ENCODE measurements around the gene SBNO2. TPM values are rescaled to one million over a fixed set of nuclear protein-coding genes. Genes with fewer than 3 reads are reported as not detected.

SBNO2 gene
- total and polyA plus RNA-seq, 9 of the 15 experiments (the other 6 are each of a cell fraction or from before 2014, with no cell fraction given) = 0.01 to 46.2 (median 6.7) TPM

- TF ChIP-seq NR0B1 (IDR thresholded peaks at IDR 0.05; ENCODE audit: partially characterized antibody) = no peak
- TF ChIP-seq ZNF277 (CRISPR knock-in tag; IDR thresholded peaks at IDR 0.05; ENCODE audit: borderline replicate concordance) = no peak
- no peak for TF ChIP-seq RFX5 (IDR thresholded peaks at IDR 0.05; ENCODE audit: low read depth, low read length)
- TF ChIP-seq ZNF280A (IDR thresholded peaks at IDR 0.05; ENCODE audit: low read depth, partially characterized antibody) = no peak
- no peak for TF ChIP-seq ZNF121 (CRISPR knock-in tag; conservative IDR thresholded peaks at IDR 0.05)
- no peak for TF ChIP-seq ZNF134 (CRISPR knock-in tag; conservative IDR thresholded peaks at IDR 0.05)
- no peak for TF ChIP-seq RFX7 (CRISPR knock-in tag; IDR thresholded peaks at IDR 0.05)
- TF ChIP-seq PBX2 (CRISPR knock-in tag; IDR thresholded peaks at IDR 0.05; ENCODE audit: low read depth) = peak; percentile 88
- TF ChIP-seq PBX2 (tag; conservative IDR thresholded peaks at IDR 0.05; ENCODE audit: low read depth) = peak; percentile 95
- no peak for TF ChIP-seq ZSCAN29 (IDR thresholded peaks at IDR 0.05)
- peak; percentile 34; the same call in 1 of the 2 replicates for TF ChIP-seq SUPT5H (IDR thresholded peaks at IDR 0.05)
- peak; percentile 33 for TF ChIP-seq SMAD4 (CRISPR knock-in tag; conservative IDR thresholded peaks at IDR 0.05)
- no peak for TF ChIP-seq FOXP1 (CRISPR knock-in tag; IDR thresholded peaks at IDR 0.05)
- no peak for TF ChIP-seq ZNF124 (CRISPR knock-in tag; IDR thresholded peaks at IDR 0.05)
- TF ChIP-seq KLF10 (CRISPR knock-in tag; IDR thresholded peaks at IDR 0.05) = no peak
- TF ChIP-seq FOXO4 (CRISPR knock-in tag; IDR thresholded peaks at IDR 0.05) = no peak
- TF ChIP-seq NKRF (IDR thresholded peaks at IDR 0.05; ENCODE audit: borderline replicate concordance) = no peak
Observed at GRCh38 chr19:1205114-1206099, 31.3 kb upstream of the SBNO2 start, which contains the start of gene STK11 (continued).
